ENCODE measurements around the gene DCDC2B. TPM values are rescaled to one million over a fixed set of nuclear protein-coding genes. Genes with fewer than 3 reads are reported as not detected.

Gene DCDC2B
- total and polyA plus RNA-seq, 9 donors: 0.05 to 13.3 (median 0.30) TPM; not detected in 4

GRCh38 chr1:32242341-32242851, 33.5 kb downstream of the DCDC2B start:
- Histone ChIP-seq H3K27ac (no peak overlapping the region), H3K9me3 (no peaks in the 10 kb centered on the region), H3K4me3 (no peak overlapping the region), H3K4me1 (ENCODE audit: insufficient read depth) (peaks cover 9% of the 10 kb centered on the region), H3K36me3 (no peaks in the 10 kb centered on the region), H3K27me3 (no peaks in the 10 kb centered on the region)
- WGBS, 3 donors: 17 to 24% (median 23%) methylated on average over 7 of the region's 7 CpGs
- TF ChIP-seq EP300 (IDR thresholded peaks at IDR 0.05) (no peak), POLR2A (IDR thresholded peaks at IDR 0.05) (no peak)
- TF ChIP-seq, protein P1, sequence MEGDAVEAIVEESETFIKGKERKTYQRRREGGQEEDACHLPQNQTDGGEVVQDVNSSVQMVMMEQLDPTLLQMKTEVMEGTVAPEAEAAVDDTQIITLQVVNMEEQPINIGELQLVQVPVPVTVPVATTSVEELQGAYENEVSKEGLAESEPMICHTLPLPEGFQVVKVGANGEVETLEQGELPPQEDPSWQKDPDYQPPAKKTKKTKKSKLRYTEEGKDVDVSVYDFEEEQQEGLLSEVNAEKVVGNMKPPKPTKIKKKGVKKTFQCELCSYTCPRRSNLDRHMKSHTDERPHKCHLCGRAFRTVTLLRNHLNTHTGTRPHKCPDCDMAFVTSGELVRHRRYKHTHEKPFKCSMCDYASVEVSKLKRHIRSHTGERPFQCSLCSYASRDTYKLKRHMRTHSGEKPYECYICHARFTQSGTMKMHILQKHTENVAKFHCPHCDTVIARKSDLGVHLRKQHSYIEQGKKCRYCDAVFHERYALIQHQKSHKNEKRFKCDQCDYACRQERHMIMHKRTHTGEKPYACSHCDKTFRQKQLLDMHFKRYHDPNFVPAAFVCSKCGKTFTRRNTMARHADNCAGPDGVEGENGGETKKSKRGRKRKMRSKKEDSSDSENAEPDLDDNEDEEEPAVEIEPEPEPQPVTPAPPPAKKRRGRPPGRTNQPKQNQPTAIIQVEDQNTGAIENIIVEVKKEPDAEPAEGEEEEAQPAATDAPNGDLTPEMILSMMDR (IDR thresholded peaks at IDR 0.05): no peak
- peak in 4 of 5 donors; percentile 42 to 60 (median 50) for DNase-seq
- intact Hi-C loops (cut with DNase I): loop anchor here in 1 of 4 donors (10.0 kb wide), 1 partner anchor 122 kb away; the partner anchor contains the start of genes FAM229A and TSSK3

GRCh38 chr1:32246888-32247273, 38.0 kb downstream of the DCDC2B start, which contains the start of gene FAM167B:
FAM167B (plus strand) TSS chr1:32247222; CDS start chr1:32247422, 200 bp downstream.
- DNase-seq: peak in 1 of 5 donors; percentile 49
- WGBS, 3 donors: 29 to 49% (median 43%) methylated on average over 3 of the region's 3 CpGs
- no peaks in the 10 kb centered on the region for H3K27me3 ChIP-seq
- TF ChIP-seq, protein P1 (IDR thresholded peaks at IDR 0.05): no peak
- peak; percentile 71 for TF ChIP-seq EP300 (IDR thresholded peaks at IDR 0.05)
- TF ChIP-seq POLR2A (IDR thresholded peaks at IDR 0.05): no peak
- no peak within 1 kb of the TSS for H3K4me3 ChIP-seq
- intact Hi-C loops (cut with DNase I): loop anchor here in 1 of 4 donors (10.0 kb wide), 1 partner anchor 118 kb away; the partner anchor contains the start of genes FAM229A and TSSK3
- H3K4me1 ChIP-seq (ENCODE audit: insufficient read depth): peaks cover 14% of the 10 kb centered on the region
- H3K36me3 ChIP-seq: no peaks in the 10 kb centered on the region
- H3K9me3 ChIP-seq: no peaks in the 10 kb centered on the region
- no peak within 1 kb of the TSS for H3K27ac ChIP-seq

GRCh38 chr1:32247452-32247851, 38.6 kb downstream of the DCDC2B start:
- no peak overlapping the region for H3K4me3 ChIP-seq
- peak in 3 of 5 donors; percentile 31 to 52 (median 34) for DNase-seq

GRCh38 chr1:32247983-32248889, 39.3 kb downstream of the DCDC2B start:
- 6 to 11% (median 7%) methylated on average over 14 to 31 of the region's 31 CpGs for WGBS, 3 donors
- no peak overlapping the region for H3K4me3 ChIP-seq
- no peaks in the 10 kb centered on the region for H3K9me3 ChIP-seq
- intact Hi-C loops (cut with DNase I): loop anchor here in 1 of 4 donors (10.0 kb wide), 1 partner anchor 117 kb away; the partner anchor contains the start of genes FAM229A and TSSK3
- TF ChIP-seq, protein P1 (IDR thresholded peaks at IDR 0.05): peak; percentile 33 to 81 (median 76)
- TF ChIP-seq POLR2A (IDR thresholded peaks at IDR 0.05): no peak
- H3K36me3 ChIP-seq: no peaks in the 10 kb centered on the region
- H3K27me3 ChIP-seq: no peaks in the 10 kb centered on the region
- no peak overlapping the region for H3K27ac ChIP-seq
- H3K4me1 ChIP-seq (ENCODE audit: insufficient read depth): peaks cover 12% of the 10 kb centered on the region
- peak; percentile 82 to 88 (median 84) for DNase-seq

More at GRCh38 chr1:32247452-32247851, 38.6 kb downstream of the DCDC2B start:
- no peaks in the 10 kb centered on the region for H3K9me3 ChIP-seq
- H3K4me1 ChIP-seq (ENCODE audit: insufficient read depth): peaks cover 14% of the 10 kb centered on the region
- H3K27ac ChIP-seq: no peak overlapping the region
- TF ChIP-seq EP300 (IDR thresholded peaks at IDR 0.05): no peak
- TF ChIP-seq, protein P1 (IDR thresholded peaks at IDR 0.05): no peak
- TF ChIP-seq POLR2A (IDR thresholded peaks at IDR 0.05): no peak
- WGBS, 3 donors: 74 to 78% (median 77%) methylated on average over 12 of the region's 12 CpGs
- H3K27me3 ChIP-seq: no peaks in the 10 kb centered on the region
- intact Hi-C loops (cut with DNase I): loop anchor here in 1 of 4 donors (10.0 kb wide), 1 partner anchor 117 kb away; the partner anchor contains the start of genes FAM229A and TSSK3
- no peaks in the 10 kb centered on the region for H3K36me3 ChIP-seq

All from ovary (tissue), 9 donors.